Activated CD8-positive, alpha-beta T cell treated with anti-CD3 and anti-CD28 coated beads, Interleukin-2, amount 10 ng/mL, durations not matched to agents 7 days and 5 days (primary cell): Measurements from ENCODE around the gene FTL. TPM values are rescaled to one million over a fixed set of nuclear protein-coding genes. Genes with fewer than 3 reads are reported as not detected.

Experiments
- ATAC-seq: fragments of 150-1000 bp; cut with Tn5 transposase; one replicate; pipeline ENCODE4 v1.10.0; 2021; ENCODE audit warnings: moderate library complexity
- CTCF ChIA-PET: fragments of 350-600 bp; sonication (Branson Sonifier 250); formaldehyde crosslinking; loops from one replicate; lab custom pipeline; 2021; ENCODE audit warnings: antibody characterized with exemption; lab: Charles Lee
- POLR2A ChIA-PET: fragments of 350-600 bp; sonication (Branson Sonifier 250); formaldehyde crosslinking; loops from one replicate; lab custom pipeline; 2021; ENCODE audit warnings: antibody characterized with exemption; lab: Charles Lee
- DNase-seq: peaks from one replicate; pipeline ENCODE4 v3.0.0-alpha.2; 2020
- H3K27ac Mint-ChIP-seq: one replicate; pipeline ENCODE4 v1.8.0; 2021; ENCODE audit warnings: mild to moderate bottlenecking, mixed read lengths
- H3K27me3 Mint-ChIP-seq: one replicate; pipeline ENCODE4 v1.8.0; 2021; ENCODE audit warnings: low read depth, mixed read lengths
- H3K36me3 Mint-ChIP-seq: one replicate; pipeline ENCODE4 v1.8.0; 2021; ENCODE audit warnings: low read depth, mixed read lengths
- H3K4me1 Mint-ChIP-seq: one replicate; pipeline ENCODE4 v1.8.0; 2021; ENCODE audit warnings: low read depth, mixed read lengths
- H3K4me3 Mint-ChIP-seq: one replicate; pipeline ENCODE4 v1.8.0; 2021; ENCODE audit warnings: mild to moderate bottlenecking, mixed read lengths
- H3K9me3 Mint-ChIP-seq: one replicate; pipeline ENCODE4 v1.8.0; 2022; ENCODE audit warnings: mixed read lengths; ENCODE audit not compliant: insufficient read depth
- total RNA-seq, 2 experiments: library from RNA; stranded (reverse); gene quantifications; one replicate each; pipeline ENCODE4 v1.2.3, GENCODE V29; 2021

The FTL gene
- total RNA-seq, 2 experiments from 2014 or later = 971 to 1,027 TPM

- no peaks in the 10 kb centered on the region for H3K27me3 Mint-ChIP-seq
- H3K4me1 Mint-ChIP-seq = peaks cover 49% of the 10 kb centered on the region
- H3K4me3 Mint-ChIP-seq = peak overlapping the region; percentile 92
- POLR2A ChIA-PET = interaction anchor here (0.7 to 3.4 kb wide), 12 partner anchors 8 to 120 kb away, joined by 3 to 16 read pairs (median 4); partner anchors contain the start of gene NUCB1
- ATAC-seq (peak; percentile 2), DNase-seq (peak; percentile 43)
- CTCF ChIA-PET = interaction anchor here (0.8 to 3.5 kb wide), 37 partner anchors 9 to 648 kb away, joined by 3 to 96 read pairs (median 4); partner anchors contain the start of genes BCAT2, CA11, DHDH and FLT3LG
- H3K36me3 Mint-ChIP-seq = peaks cover 33% of the 10 kb centered on the region
- peak overlapping the region; percentile 96 for H3K27ac Mint-ChIP-seq
- no peaks in the 10 kb centered on the region for H3K9me3 Mint-ChIP-seq
Measured at GRCh38 chr19:48992581-48993174, 27.6 kb downstream of the FTL start.

GRCh38 chr19:48993175-48994034 is 28.3 kb downstream of the FTL start, which contains the start of the genes GYS1 and RUVBL2:
TSS of gene GYS1 (minus strand) at chr19:48993309. CDS start at chr19:48993112, 197 bp downstream.
TSS of gene RUVBL2 (plus strand) at chr19:48993887. CDS start at chr19:48993912, 25 bp downstream.
- Mint-ChIP-seq H3K27ac (peak within 1 kb of the TSS; percentile 96), H3K4me1 (peaks cover 51% of the 10 kb centered on the region), H3K36me3 (peaks cover 29% of the 10 kb centered on the region), H3K4me3 (peak within 1 kb of the TSS; percentile 92), H3K9me3 (no peaks in the 10 kb centered on the region), H3K27me3 (no peaks in the 10 kb centered on the region)
- DNase-seq = peak; percentile 99
- CTCF ChIA-PET = interaction anchor here (0.6 to 3.5 kb wide), 67 partner anchors 9 to 647 kb away, joined by 3 to 96 read pairs (median 4); partner anchors contain the start of genes ALDH16A1, BCAT2, CA11 and CGB7
- POLR2A ChIA-PET = interaction anchor here (0.6 to 3.4 kb wide), 16 partner anchors 9 to 452 kb away, joined by 3 to 16 read pairs (median 3); partner anchors contain the start of genes NUCB1 and PPP1R15A
- peak; percentile 95 for ATAC-seq

- ChIA-PET POLR2A (interaction anchor here (0.6 to 3.4 kb wide), 11 partner anchors 9 to 451 kb away, joined by 3 to 16 read pairs (median 4); partner anchors contain the start of gene PPP1R15A), CTCF (interaction anchor here (0.7 to 3.5 kb wide), 44 partner anchors 8 to 646 kb away, joined by 3 to 96 read pairs (median 4); partner anchors contain the start of genes BCAT2, CA11, DBP and HSD17B14)
- H3K36me3 Mint-ChIP-seq = peaks cover 23% of the 10 kb centered on the region
- DNase-seq (no peak), ATAC-seq (no peak)
- H3K4me3 Mint-ChIP-seq = peak overlapping the region; percentile 92
- H3K4me1 Mint-ChIP-seq = peaks cover 51% of the 10 kb centered on the region
- no peaks in the 10 kb centered on the region for H3K27me3 Mint-ChIP-seq
- peak overlapping the region; percentile 96 for H3K27ac Mint-ChIP-seq
- H3K9me3 Mint-ChIP-seq = no peaks in the 10 kb centered on the region
Measured at GRCh38 chr19:48994035-48994386, 28.9 kb downstream of the FTL start.

GRCh38 chr19:48997972-48998371 is 32.9 kb downstream of the FTL start:
- ATAC-seq (no peak), DNase-seq (peak; percentile 77)
- Mint-ChIP-seq H3K4me3 (no peak overlapping the region), H3K27me3 (no peaks in the 10 kb centered on the region), H3K9me3 (no peaks in the 10 kb centered on the region), H3K4me1 (peaks cover 34% of the 10 kb centered on the region), H3K27ac (no peak overlapping the region), H3K36me3 (peaks cover 26% of the 10 kb centered on the region)
- POLR2A ChIA-PET = no interaction called here
- CTCF ChIA-PET = interaction anchor here (0.7 to 3.2 kb wide), 15 partner anchors 11 to 259 kb away, joined by 3 to 32 read pairs (median 5); a partner anchor contains a TSS

GRCh38 chr19:48999481-49000325 is 34.6 kb downstream of the FTL start:
- H3K4me3 Mint-ChIP-seq = no peak overlapping the region
- H3K27ac Mint-ChIP-seq = no peak overlapping the region
- H3K27me3 Mint-ChIP-seq = no peaks in the 10 kb centered on the region
- DNase-seq = peak; percentile 78
- H3K9me3 Mint-ChIP-seq = no peaks in the 10 kb centered on the region
- ChIA-PET CTCF (interaction anchor here (0.6 to 3.2 kb wide), 35 partner anchors 9 to 334 kb away, joined by 3 to 32 read pairs (median 4); partner anchors contain the start of genes LIN7B and NUCB1), POLR2A (no interaction called here)
- peak; percentile 79 for ATAC-seq
- peaks cover 33% of the 10 kb centered on the region for H3K36me3 Mint-ChIP-seq
- H3K4me1 Mint-ChIP-seq = peaks cover 24% of the 10 kb centered on the region

- CTCF ChIA-PET = interaction anchor here (0.8 to 1.0 kb wide), 2 partner anchors 14 to 34 kb away, joined by 3 read pairs; no protein-coding TSS in a partner anchor
- POLR2A ChIA-PET = no interaction called here
- peaks cover 38% of the 10 kb centered on the region for H3K36me3 Mint-ChIP-seq
- no peak overlapping the region for H3K4me3 Mint-ChIP-seq
- ATAC-seq (no peak), DNase-seq (no peak)
- H3K27ac Mint-ChIP-seq = no peak overlapping the region
- no peaks in the 10 kb centered on the region for H3K9me3 Mint-ChIP-seq
- no peaks in the 10 kb centered on the region for H3K27me3 Mint-ChIP-seq
- H3K4me1 Mint-ChIP-seq = peaks cover 6% of the 10 kb centered on the region
Measured at GRCh38 chr19:49004133-49004532, 39.0 kb downstream of the FTL start.

- ChIA-PET POLR2A (interaction anchor here (1.4 kb wide), 1 partner anchor 12 kb away, joined by 6 read pairs; the partner anchor contains the start of genes GYS1 and RUVBL2), CTCF (interaction anchor here (1.0 kb wide), 1 partner anchor 12 kb away, joined by 3 read pairs; the partner anchor contains the start of gene RUVBL2)
- Mint-ChIP-seq H3K27me3 (no peaks in the 10 kb centered on the region), H3K36me3 (peaks cover 33% of the 10 kb centered on the region), H3K27ac (no peak overlapping the region), H3K4me3 (no peak overlapping the region), H3K9me3 (no peaks in the 10 kb centered on the region), H3K4me1 (no peaks in the 10 kb centered on the region)
- DNase-seq (no peak), ATAC-seq (no peak)
Measured at GRCh38 chr19:49004964-49005614, 40.0 kb downstream of the FTL start.

GRCh38 chr19:49006905-49007304 is 41.8 kb downstream of the FTL start:
- H3K9me3 Mint-ChIP-seq = no peaks in the 10 kb centered on the region
- CTCF ChIA-PET = no interaction called here
- no peaks in the 10 kb centered on the region for H3K27me3 Mint-ChIP-seq
- no peak for ATAC-seq
- H3K27ac Mint-ChIP-seq = no peak overlapping the region
- POLR2A ChIA-PET = no interaction called here
- H3K4me3 Mint-ChIP-seq = no peak overlapping the region
- no peaks in the 10 kb centered on the region for H3K4me1 Mint-ChIP-seq
- peaks cover 34% of the 10 kb centered on the region for H3K36me3 Mint-ChIP-seq
- DNase-seq = no peak

GRCh38 chr19:49009828-49010227 is 44.7 kb downstream of the FTL start:
- DNase-seq = no peak
- Mint-ChIP-seq H3K4me3 (no peak overlapping the region), H3K27me3 (no peaks in the 10 kb centered on the region), H3K27ac (no peak overlapping the region), H3K9me3 (no peaks in the 10 kb centered on the region), H3K36me3 (peaks cover 32% of the 10 kb centered on the region), H3K4me1 (no peaks in the 10 kb centered on the region)
- CTCF ChIA-PET = interaction anchor here (1.2 to 3.3 kb wide), 3 partner anchors 10 to 46 kb away, joined by 3 to 17 read pairs (median 5); no protein-coding TSS in a partner anchor
- no peak for ATAC-seq
- POLR2A ChIA-PET = interaction anchor here (0.6 kb wide), 1 partner anchor 226 kb away, joined by 3 read pairs; no protein-coding TSS in a partner anchor

- CTCF ChIA-PET = interaction anchor here (3.3 kb wide), 1 partner anchor 11 kb away, joined by 17 read pairs; no protein-coding TSS in a partner anchor
- H3K27ac Mint-ChIP-seq = peak overlapping the region; percentile 23
- no peak overlapping the region for H3K4me3 Mint-ChIP-seq
- no peaks in the 10 kb centered on the region for H3K4me1 Mint-ChIP-seq
- DNase-seq = no peak
- H3K9me3 Mint-ChIP-seq = no peaks in the 10 kb centered on the region
- H3K27me3 Mint-ChIP-seq = no peaks in the 10 kb centered on the region
- no peak for ATAC-seq
- POLR2A ChIA-PET = no interaction called here
- H3K36me3 Mint-ChIP-seq = peaks cover 29% of the 10 kb centered on the region
Measured at GRCh38 chr19:49010453-49010852, 45.3 kb downstream of the FTL start.
